Ammon's horn (tissue), 1 donor: ENCODE data around the gene GLRX5.

ENCODE experiments used
- DNase-seq: peaks from one replicate; pipeline ENCODE4 v3.0.0-alpha.2; 2016; ENCODE audit warnings: low spot score

GLRX5 gene

DNA sequence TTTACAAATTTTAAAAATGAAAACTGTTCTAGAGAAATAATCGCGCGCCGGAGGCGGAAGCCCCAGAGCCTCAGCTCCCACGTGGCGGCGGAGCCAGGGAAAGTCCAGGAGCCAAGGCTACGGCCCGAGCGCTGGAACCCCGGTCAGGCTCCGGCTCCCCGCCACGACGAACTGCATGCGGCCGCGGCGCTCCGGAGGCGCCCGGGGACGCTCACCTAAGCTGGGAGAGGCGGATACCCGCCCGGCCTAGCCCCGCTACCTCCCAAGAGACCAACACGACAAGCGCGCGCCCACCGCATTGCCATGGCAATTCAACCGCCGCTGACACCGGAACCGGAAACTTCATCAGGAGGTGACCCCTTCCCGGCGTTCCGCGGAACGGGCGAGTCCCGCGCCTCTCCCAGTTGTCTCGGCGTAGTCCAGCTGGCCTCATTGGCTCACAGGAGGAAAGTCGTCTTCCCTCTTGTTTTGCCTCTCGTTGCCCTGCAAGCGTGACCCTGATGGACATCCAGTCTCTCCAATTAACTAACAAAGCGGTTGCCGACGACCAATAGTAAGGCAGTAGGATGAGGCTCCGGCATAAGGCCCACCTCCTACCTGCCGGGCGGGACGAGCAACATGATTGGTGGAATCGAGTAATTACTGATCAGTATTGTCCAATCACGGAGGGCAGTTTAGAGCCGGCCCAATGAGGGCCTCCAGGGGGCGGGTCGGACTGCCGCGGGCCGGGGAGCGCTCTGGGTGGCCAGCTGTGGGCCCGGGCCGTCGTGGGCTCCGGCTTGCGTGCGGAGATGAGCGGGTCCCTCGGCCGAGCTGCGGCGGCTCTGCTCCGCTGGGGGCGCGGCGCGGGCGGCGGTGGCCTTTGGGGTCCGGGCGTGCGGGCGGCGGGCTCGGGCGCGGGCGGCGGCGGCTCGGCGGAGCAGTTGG is at the start of gene GLRX5:
Gene GLRX5 (plus strand): TSS at position 752 of the 927 bp plus-strand sequence. CDS start 40 bp downstream, at position 792.
- peak; percentile 100 for DNase-seq

DNA sequence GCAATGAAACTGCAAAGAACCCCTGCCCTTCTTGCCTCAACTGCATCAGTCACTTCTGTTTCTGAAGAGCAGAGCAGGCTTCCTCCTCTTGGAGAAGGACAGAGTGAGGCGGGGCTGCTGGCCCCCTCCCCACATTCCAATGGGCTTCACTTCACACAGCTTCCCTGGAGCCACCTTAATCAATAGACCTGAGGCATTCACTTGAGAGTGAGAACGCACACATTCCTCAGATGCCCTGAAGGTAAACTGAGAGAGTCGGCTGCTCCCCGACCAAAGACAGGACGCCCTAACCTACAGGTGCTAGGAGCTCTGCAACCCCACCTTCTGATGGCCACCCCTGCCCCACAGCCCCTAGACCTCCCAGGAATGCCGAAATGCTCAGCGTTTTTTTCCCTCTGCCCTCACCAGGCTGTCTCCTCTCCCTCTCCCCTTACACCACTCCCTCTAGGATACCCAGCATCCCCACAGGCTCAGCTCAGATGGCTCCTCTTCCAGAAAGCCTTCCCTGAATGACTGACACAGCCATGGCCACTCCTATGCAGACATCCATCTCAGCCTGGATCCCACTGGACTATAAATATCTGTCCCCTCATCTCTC is 49.5 kb upstream of the GLRX5 start:
- no peak for DNase-seq

DNA sequence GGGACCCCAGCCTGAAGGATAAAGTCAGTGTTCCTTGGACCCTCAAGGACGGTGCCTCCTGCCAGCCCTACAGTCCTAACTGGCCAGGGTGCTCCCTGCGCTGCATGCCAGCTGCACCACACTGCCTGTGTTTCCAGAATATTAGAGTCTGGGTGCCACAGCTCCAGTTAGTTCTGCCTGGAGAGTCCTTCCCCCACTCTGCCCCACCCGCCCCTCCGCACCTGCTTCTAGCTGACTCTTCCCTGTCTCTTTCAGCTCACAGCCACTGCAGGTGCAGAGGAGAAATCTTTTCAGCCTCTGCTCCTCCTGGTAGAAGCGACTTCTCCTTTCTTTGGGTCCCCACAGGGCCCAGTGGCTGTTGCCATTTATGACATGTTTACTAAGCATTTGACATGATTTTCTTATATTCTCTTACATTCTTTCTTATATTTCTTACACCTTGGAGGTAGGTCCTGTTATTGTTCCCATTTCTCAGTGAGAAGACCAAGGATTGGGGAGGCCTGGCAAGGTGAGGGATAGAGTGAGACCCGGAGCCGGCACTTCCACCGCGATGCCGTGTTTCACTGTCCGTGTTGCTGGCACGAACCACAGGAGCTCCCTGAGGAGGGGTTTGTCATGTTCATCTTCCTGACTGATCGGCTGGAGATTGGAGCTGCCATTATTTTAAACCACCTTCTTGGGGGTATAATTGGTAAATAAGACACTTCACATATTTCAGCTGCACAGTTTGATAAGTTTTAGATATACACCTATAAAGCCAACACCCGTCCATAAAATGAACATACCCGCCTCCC is 47.8 kb upstream of the GLRX5 start:
- DNase-seq, result no peak

DNA sequence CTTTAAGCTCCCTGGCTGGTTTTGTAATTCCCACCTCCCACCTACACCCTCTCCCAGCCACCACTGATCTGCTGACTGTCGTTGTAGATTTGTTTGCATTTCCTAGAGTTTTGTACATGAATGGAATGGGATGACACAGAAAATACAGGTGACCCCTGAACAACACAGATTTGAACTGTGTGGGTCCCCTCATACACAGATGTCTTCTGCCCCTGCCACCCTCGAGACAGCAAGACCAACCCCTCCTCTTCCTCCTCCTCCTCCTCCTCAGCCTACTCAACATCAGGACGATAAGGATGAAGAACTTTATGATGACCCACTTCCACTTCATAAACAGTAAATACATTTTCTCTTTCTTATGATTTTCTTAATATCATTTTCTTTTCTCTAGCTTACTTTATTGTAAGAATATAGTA is 47.2 kb upstream of the GLRX5 start:
- no peak for DNase-seq

DNA sequence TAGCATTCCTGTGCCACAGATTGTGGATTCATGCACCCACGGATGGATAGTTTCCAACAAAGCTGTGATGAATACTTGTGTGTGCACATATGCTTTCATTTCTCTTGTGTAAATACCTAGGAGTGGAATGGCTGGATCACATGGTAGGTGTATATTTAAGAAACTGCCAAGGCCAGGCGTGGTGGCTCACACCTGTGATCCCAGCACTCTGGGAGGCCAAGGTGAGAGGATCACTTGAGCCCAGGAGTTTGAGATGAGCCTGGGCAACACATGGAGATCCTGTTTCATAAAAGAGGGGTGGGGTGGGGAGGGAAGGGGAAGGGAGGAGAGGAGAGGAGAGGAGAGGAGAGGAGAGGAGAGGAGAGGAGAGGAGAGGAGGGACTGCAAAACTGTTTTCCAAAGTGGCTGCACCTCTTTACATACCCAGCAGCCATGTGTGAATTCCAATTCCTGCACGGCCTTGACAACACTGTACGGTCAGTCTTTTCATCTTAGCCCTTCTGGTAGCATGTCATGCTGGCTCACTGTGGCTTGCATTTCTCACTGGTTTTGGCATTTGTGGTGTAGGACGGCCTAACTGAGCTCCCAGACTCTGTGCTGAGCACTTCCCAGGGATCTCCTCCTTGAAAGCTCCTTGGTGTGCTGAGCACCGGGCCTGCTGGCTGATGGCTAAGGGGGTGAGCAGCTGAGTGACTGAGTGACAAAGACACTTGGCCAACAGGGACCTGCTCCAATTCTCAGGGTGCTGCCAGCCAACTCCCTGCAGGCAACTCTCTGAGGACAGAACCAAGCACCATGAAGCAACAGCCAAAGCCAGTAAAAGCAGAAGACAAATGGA is 46.3 kb upstream of the GLRX5 start:
- peak; percentile 74 for DNase-seq

DNA sequence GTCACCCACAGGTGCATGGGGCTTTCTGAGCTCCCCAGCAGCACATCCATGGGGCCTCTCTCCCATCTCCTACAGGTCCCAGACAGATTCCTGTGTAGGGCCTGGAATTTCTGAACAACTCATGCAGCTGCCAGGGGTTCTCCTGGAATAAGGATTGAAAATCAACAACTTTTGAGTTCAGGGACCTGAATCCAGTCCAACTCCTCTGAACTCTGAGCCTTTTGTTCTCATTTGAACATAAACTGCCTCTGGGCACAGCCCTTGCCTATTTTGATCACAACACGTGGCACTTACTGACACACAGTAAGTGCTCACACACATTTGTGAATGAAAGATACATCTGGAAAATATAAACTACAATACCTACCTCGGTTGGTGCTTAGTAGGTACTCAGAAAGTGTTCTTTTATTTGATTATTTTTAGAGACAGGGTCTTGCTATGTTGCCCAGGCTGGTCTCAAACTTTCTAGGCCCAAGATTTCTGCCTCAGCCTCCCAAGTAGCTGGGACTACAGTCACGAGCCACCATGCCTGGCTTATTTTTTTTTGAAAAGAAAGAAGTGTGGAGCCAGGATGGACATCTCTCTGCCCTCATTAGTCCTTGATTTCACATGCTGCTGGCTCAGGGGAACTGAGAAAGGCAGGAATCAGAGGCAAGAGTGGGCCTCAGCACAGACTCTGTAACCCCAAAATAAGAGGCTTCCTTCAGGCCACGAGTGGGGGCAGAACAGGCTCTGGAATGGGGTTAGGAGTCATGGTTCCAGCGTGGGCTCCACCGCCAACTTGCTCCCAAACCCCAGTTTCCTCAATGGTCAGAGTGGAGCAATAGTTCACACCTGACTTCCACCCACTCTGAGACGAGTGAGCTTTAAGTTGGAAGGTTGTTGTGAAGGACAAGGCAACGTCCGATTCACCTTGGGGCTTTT is 45.4 kb upstream of the GLRX5 start:
- DNase-seq, result peak; percentile 44

GRCh38 chr14:95490138-95490509 is 44.7 kb upstream of the GLRX5 start:
- no peak for DNase-seq

DNA sequence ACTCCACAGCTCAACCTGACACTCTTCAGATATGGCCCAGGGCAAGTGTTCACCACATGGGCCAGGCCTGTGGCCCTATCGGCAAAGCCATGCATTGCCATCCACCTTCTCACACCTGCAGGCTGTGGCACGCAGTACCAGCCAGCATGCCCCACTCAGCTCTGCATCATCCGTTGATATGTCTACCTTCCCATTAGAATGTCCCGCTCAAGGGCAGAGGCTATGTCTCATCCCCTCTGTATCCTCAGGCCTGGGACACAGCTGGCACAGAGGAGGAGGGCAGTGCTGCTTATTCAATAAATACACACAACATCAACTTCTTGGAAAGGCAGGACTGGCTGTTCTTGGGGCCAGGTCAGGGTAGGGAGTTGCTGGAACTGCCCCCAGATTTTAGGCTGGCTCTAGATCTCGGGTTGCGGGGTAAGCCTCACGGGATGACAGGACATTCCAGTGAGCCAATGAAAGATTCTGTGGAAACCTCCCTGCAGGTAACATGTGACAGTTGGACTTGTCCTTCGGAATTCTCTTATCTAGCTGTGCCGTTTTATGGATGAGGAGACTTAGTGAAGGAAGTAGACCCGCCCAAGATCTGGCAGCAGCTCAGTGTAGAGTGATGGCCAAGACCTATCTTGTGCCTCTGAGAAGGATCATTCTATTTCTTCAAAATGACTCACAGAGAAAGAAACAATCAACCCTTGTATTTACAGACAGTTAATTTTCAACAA is 44.0 kb upstream of the GLRX5 start:
- no peak for DNase-seq

- DNase-seq, result no peak
These were observed 42.8 kb upstream of the GLRX5 start for GRCh38 chr14:95491936-95492608.

DNA sequence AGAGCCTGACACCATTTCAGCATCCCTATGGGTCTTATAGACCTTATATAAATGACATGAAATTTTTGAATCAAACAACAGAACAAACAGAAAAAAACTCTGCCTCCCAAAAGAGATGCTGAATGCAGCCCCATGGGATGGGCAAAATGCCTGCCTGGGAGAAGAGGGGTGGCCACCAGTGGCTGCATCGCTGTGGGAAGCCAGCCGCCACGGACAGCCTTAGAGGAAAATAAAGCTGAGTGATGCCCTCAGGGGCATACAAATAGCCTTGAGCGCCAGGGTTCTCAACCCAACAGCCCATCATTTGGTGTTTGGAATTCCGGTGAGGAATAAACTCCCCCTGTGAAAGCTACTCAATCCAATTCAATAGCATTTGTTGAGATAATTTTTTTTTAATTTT is 41.3 kb upstream of the GLRX5 start:
- DNase-seq, result no peak

- no peak for DNase-seq
These were observed 40.9 kb upstream of the GLRX5 start for GRCh38 chr14:95493976-95494375.

GRCh38 chr14:95494456-95494855 is 40.4 kb upstream of the GLRX5 start:
- DNase-seq, result no peak

GRCh38 chr14:95495076-95495475 is 39.8 kb upstream of the GLRX5 start:
- no peak for DNase-seq

GRCh38 chr14:95495538-95496025 is 39.3 kb upstream of the GLRX5 start:
- no peak for DNase-seq

DNA sequence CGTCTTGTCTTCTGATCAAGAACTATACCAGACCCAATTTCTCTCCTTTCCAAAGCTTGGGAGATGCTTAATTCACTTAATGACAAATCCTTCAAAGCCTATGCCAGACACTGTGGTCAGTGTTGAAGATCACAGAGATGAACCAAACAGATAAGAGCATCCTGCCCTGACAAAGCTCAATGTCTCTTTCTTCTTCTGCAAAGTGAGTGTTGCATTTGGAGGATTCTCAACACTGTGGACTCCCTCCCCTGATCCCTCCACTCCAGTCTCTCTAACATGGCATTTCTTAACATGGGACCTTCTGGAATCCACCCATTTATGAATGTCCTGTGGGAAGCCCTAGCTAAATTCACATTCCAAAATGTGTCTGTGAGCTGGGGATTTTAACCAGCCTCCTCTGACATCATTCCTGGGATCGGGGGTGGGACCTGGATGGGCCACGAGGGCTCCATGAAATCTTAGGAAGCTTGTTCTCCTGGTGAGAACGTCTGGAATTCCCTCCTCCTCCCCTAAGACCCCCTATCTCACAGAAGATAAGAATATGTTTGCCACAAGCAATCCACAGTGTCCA is 38.7 kb upstream of the GLRX5 start:
- DNase-seq, result no peak

- no peak for DNase-seq
These were observed 38.1 kb upstream of the GLRX5 start for GRCh38 chr14:95496690-95497259.

- DNase-seq, result no peak
These were observed 37.3 kb upstream of the GLRX5 start for GRCh38 chr14:95497561-95498011.

DNA sequence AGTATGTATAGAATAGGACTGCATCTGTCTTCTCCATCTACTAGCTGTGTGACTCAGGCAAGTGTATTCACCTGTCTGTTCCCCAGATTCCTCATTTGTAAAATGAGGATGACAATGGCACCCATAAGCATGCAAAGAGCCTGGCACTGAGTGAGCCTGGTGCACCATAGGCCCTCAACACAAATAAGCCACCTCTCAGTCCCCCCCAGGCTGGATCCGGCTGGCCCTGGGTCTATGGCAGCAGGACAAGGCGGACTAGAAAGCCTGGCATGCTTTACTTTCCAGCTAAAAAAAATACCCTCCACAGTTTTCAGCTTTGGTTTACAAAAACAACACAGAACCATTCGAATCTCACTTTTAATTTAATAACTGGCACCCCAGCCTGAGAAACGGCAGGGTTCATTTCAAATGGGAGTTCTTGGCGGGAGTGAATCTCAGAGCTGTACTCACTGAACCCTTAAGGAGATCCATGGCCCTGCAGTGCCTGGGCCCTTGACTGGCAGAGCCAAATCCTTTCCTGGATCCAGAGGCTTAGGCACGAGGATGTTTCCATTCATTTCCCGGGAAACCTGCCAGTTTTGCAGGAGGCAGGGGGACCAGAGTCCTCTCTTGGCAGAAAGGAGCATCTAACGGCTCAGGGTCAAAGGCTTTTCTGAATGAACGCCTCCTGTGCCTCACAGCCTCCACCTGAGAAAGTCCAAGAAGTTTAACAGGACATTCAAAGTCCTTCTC is 36.1 kb upstream of the GLRX5 start:
- peak; percentile 75 for DNase-seq
